ENCODE results near the gene KLHL29.

Gene KLHL29

GRCh38 chr2:23616630-23617029 is 231.7 kb downstream of the KLHL29 start:
- no peak for DNase-seq (ENCODE audit: low read depth)

- DNase-seq (ENCODE audit: low read depth), result peak; percentile 77
Observed at GRCh38 chr2:23617167-23617810, 232.3 kb downstream of the KLHL29 start.

- no peak for DNase-seq (ENCODE audit: low read depth)
Observed at GRCh38 chr2:23617811-23618215, 232.8 kb downstream of the KLHL29 start.

- DNase-seq (ENCODE audit: low read depth), result no peak
Observed at GRCh38 chr2:23618265-23618664, 233.3 kb downstream of the KLHL29 start.

- DNase-seq (ENCODE audit: low read depth), result no peak
Observed at GRCh38 chr2:23618794-23619530, 234.0 kb downstream of the KLHL29 start.

- no peak for DNase-seq (ENCODE audit: low read depth)
Observed at GRCh38 chr2:23619941-23620340, 235.0 kb downstream of the KLHL29 start.

GRCh38 chr2:23620841-23621341 is 235.9 kb downstream of the KLHL29 start:
- peak; percentile 31 for DNase-seq (ENCODE audit: low read depth)

GRCh38 chr2:23621616-23622015 is 236.6 kb downstream of the KLHL29 start:
- no peak for DNase-seq (ENCODE audit: low read depth)

GRCh38 chr2:23622466-23622865 is 237.5 kb downstream of the KLHL29 start:
- no peak for DNase-seq (ENCODE audit: low read depth)

GRCh38 chr2:23622966-23623675 is 238.1 kb downstream of the KLHL29 start:
- DNase-seq (ENCODE audit: low read depth), result no peak

GRCh38 chr2:23624378-23624777 is 239.4 kb downstream of the KLHL29 start:
- DNase-seq (ENCODE audit: low read depth), result peak; percentile 3

- no peak for DNase-seq (ENCODE audit: low read depth)
Observed at GRCh38 chr2:23624915-23625314, 239.9 kb downstream of the KLHL29 start.

GRCh38 chr2:23625726-23626125 is 240.7 kb downstream of the KLHL29 start:
- DNase-seq (ENCODE audit: low read depth), result no peak

GRCh38 chr2:23626701-23627230 is 241.8 kb downstream of the KLHL29 start:
- DNase-seq (ENCODE audit: low read depth), result no peak

- DNase-seq (ENCODE audit: low read depth), result no peak
Observed at GRCh38 chr2:23627236-23628009, 242.4 kb downstream of the KLHL29 start.

GRCh38 chr2:23628926-23629771 is 244.2 kb downstream of the KLHL29 start:
- DNase-seq (ENCODE audit: low read depth), result no peak

GRCh38 chr2:23629772-23630480 is 244.9 kb downstream of the KLHL29 start:
- DNase-seq (ENCODE audit: low read depth), result no peak

- no peak for DNase-seq (ENCODE audit: low read depth)
Observed at GRCh38 chr2:23630961-23631360, 246.0 kb downstream of the KLHL29 start.

GRCh38 chr2:23631389-23631788 is 246.4 kb downstream of the KLHL29 start:
- no peak for DNase-seq (ENCODE audit: low read depth)

- DNase-seq (ENCODE audit: low read depth), result no peak
Observed at GRCh38 chr2:23632386-23632785, 247.4 kb downstream of the KLHL29 start.
